Central memory CD8-positive, alpha-beta T cell (primary cell): ENCODE measurements around the gene ARMC2.
A peak's percentile ranks its signal among the peaks of the same experiment; 100 is the strongest.
"Not testable (repeated sequence)": the region's sequence is repeated elsewhere in the genome, so short reads cannot be mapped to it uniquely, and the experiment has no call there.

Source experiments
- ATAC-seq: fragments of 150-1000 bp; cut with Tn5 transposase; replicated peaks from 2 replicates; pipeline ENCODE4 v1.10.0; 2022; ENCODE audit warnings: mild to moderate bottlenecking, moderate FRiP score, moderate number of reproducible peaks; ENCODE audit not compliant: poor library complexity, severe bottlenecking; ENCODE audit errors: extremely low read depth
- DNase-seq, 2 donors: peaks; one replicate each; pipeline ENCODE4 v3.0.0; 2021; ENCODE audit warnings: low spot score in 2 of 2
- H3K27ac Mint-ChIP-seq: one replicate; pipeline ENCODE4 v1.8.0; 2022; ENCODE audit warnings: low read depth, mild to moderate bottlenecking, moderate library complexity, mixed read lengths
- H3K27me3 Mint-ChIP-seq: one replicate; pipeline ENCODE4 v1.8.0; 2022; ENCODE audit warnings: mixed read lengths
- H3K36me3 Mint-ChIP-seq: one replicate; pipeline ENCODE4 v1.8.0; 2022; ENCODE audit warnings: mild to moderate bottlenecking, moderate library complexity, mixed read lengths; ENCODE audit not compliant: insufficient read depth
- H3K4me1 Mint-ChIP-seq: one replicate; pipeline ENCODE4 v1.8.0; 2022; ENCODE audit warnings: mixed read lengths
- H3K4me3 Mint-ChIP-seq: one replicate; pipeline ENCODE4 v1.8.0; 2022; ENCODE audit warnings: mild to moderate bottlenecking, moderate library complexity, mixed read lengths
- H3K9me3 Mint-ChIP-seq: one replicate; pipeline ENCODE4 v1.8.0; 2022; ENCODE audit warnings: mixed read lengths

Gene ARMC2

DNA sequence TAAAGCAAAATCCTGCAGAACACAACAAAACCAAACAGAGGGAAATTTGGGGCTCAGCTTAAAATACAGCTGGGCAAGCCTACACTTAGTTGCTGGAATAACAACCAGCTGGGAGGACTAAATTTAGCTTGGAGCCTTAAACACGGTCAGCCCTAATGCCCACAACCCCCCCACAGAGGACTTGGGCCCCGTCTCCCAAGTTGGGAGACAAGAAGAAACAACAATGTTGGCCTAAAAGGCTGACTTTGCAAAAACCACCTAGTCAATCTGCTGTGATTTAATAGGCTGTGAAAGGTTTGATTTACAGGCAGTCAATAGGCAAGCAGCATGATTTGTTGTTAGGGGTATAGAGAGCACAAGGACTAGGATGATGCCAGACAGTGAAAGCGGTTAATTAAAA, 40.3 kb upstream of the ARMC2 start:
- Mint-ChIP-seq H3K4me3 (no peak overlapping the region), H3K27ac (no peak overlapping the region), H3K27me3 (no peaks in the 10 kb centered on the region), H3K36me3 (no peaks in the 10 kb centered on the region), H3K9me3 (no peaks in the 10 kb centered on the region), H3K4me1 (peaks cover 12% of the 10 kb centered on the region)
- ATAC-seq (no peak), DNase-seq (no peak)

DNA sequence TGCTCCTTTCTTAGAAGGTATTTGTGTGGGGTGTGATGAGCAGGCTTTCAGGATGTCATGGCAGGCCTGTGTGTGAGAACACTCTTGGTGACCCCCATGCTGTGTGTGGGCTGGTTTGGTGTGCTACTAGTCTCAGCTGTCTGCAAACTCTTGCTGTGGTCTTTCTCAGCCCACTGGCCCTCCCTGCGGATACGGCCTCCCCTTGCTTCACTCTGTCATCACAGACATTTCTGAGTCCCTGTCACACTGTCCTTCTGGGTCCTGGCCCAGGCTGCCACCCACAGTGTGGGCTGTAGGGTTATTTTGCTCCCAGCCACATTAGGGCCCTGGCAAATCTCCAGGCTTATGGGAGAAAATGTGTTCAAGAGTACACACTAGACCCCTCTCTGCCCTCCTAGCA, 39.0 kb upstream of the ARMC2 start:
- Mint-ChIP-seq H3K27me3 (no peaks in the 10 kb centered on the region), H3K27ac (no peak overlapping the region), H3K4me3 (no peak overlapping the region), H3K9me3 (no peaks in the 10 kb centered on the region), H3K4me1 (peaks cover 12% of the 10 kb centered on the region), H3K36me3 (no peaks in the 10 kb centered on the region)
- no peak for ATAC-seq
- DNase-seq = no peak

DNA sequence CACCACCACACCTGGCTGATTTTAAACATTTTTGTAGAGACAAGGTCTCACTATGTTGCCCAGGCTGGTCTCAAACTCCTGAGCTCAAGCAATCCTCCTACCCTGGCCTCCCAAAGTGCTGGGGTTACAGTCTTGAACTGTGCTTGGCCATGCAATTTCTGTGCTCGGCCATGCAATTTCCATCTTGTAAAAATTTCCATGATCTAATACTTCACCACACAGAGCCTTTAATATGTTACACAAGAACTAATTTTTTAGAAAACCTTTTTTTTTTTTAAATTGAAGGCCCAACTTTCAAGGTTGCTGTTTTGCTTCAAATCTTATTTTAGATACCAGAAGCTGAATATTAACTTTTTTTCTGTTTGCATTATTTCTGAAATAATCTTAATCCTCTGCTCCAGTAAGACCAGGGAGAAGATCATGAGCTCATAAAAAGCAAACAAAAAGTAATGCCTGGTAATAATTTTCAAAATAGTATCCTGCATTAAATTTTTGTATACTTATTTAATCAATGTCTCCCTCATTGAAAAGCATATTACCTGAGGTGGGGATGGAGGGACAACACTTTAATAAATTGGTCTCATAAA, 38.1 kb upstream of the ARMC2 start:
- Mint-ChIP-seq H3K4me3 (no peak overlapping the region), H3K4me1 (peaks cover 9% of the 10 kb centered on the region)
- ATAC-seq = no peak

GRCh38 chr6:108811490-108811889, 36.7 kb upstream of the ARMC2 start:
- no peak overlapping the region for H3K27ac Mint-ChIP-seq
- H3K9me3 Mint-ChIP-seq = no peaks in the 10 kb centered on the region
- no peak overlapping the region for H3K4me3 Mint-ChIP-seq
- no peaks in the 10 kb centered on the region for H3K4me1 Mint-ChIP-seq
- H3K36me3 Mint-ChIP-seq = no peaks in the 10 kb centered on the region
- no peak for ATAC-seq
- H3K27me3 Mint-ChIP-seq = peaks cover 3% of the 10 kb centered on the region
- no peak for DNase-seq

More for the DNA sequence above, 38.1 kb upstream of the ARMC2 start:
- DNase-seq = no peak
- no peaks in the 10 kb centered on the region for H3K27me3 Mint-ChIP-seq
- no peak overlapping the region for H3K27ac Mint-ChIP-seq
- H3K36me3 Mint-ChIP-seq = no peaks in the 10 kb centered on the region
- H3K9me3 Mint-ChIP-seq = no peaks in the 10 kb centered on the region

DNA sequence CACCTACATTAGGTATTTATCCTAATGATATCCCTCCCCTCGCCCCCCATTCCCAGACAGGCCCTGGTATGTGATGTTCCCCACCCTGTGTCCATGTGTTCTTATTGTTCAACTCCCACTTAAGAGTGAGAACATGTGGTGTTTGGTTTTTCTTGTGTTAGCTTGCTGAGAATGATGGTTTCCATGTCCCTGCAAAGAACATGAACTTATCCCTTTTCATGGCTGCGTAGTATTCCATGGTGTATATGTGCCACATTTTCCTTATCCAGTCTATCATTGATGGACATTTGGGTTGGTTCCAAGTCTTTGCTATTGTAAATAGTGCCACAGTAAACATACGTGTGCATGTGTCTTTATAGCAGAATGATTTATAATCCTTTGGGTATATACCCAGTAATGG, 35.0 kb upstream of the ARMC2 start:
- not testable (repeated sequence) for H3K4me3 Mint-ChIP-seq, H3K4me1 Mint-ChIP-seq, DNase-seq, H3K36me3 Mint-ChIP-seq, H3K9me3 Mint-ChIP-seq, ATAC-seq, H3K27ac Mint-ChIP-seq
- peaks cover 15% of the 10 kb centered on the region for H3K27me3 Mint-ChIP-seq

DNA sequence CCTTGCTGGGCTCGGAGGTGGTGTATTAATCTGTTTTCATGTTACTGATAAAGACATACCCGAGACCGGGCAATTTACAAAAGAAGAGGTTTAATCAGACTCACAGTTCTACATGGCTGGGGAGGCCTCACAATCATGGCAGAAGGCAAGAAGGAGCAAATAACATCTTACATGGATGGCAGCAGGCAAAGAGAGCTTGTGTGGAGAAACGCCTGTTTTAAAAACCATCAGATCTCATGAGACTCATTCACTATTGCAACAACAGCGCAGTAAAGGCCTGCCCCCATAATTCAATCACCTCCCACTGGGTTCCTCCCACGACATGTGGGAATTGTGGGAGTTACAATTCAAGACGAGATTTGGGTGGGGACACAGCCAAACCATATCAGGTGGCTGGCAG, 30.9 kb upstream of the ARMC2 start:
- not testable (repeated sequence) for H3K36me3 Mint-ChIP-seq, DNase-seq, ATAC-seq, H3K4me3 Mint-ChIP-seq, H3K4me1 Mint-ChIP-seq, H3K27ac Mint-ChIP-seq
- peaks cover 16% of the 10 kb centered on the region for H3K9me3 Mint-ChIP-seq
- peaks cover 15% of the 10 kb centered on the region for H3K27me3 Mint-ChIP-seq

GRCh38 chr6:108820006-108820405, 28.2 kb upstream of the ARMC2 start:
- Mint-ChIP-seq H3K36me3 (no peaks in the 10 kb centered on the region), H3K27me3 (peaks cover 15% of the 10 kb centered on the region), H3K9me3 (peaks cover 16% of the 10 kb centered on the region), H3K4me3 (no peak overlapping the region), H3K27ac (no peak overlapping the region), H3K4me1 (no peaks in the 10 kb centered on the region)
- DNase-seq (no peak), ATAC-seq (no peak)

GRCh38 chr6:108822401-108822800, 25.8 kb upstream of the ARMC2 start:
- no peak for ATAC-seq
- Mint-ChIP-seq H3K4me1 (no peaks in the 10 kb centered on the region), H3K27me3 (peaks cover 3% of the 10 kb centered on the region), H3K27ac (no peak overlapping the region), H3K36me3 (no peaks in the 10 kb centered on the region), H3K4me3 (no peak overlapping the region), H3K9me3 (peaks cover 11% of the 10 kb centered on the region)
- DNase-seq = no peak

DNA sequence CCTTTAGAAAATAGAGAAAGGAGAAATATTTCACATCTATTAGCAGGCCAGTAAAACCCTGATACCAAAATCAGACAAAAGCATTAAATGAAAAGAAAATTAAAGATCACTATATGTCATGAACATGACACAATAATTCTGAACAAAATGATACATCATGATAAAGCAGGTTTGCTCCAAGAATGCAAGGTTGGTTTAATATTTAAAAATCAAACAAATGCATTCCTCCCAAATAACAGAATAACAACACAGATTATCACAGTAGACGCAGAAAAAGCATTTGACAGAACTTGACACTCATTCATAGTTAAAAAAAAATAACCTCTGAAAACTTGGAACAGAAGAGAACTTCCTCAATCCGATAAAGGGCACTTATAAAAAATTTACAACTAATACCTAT, 22.9 kb upstream of the ARMC2 start:
- peaks cover 5% of the 10 kb centered on the region for H3K9me3 Mint-ChIP-seq
- no peak overlapping the region for H3K4me3 Mint-ChIP-seq
- ATAC-seq (no peak), DNase-seq (no peak)
- no peak overlapping the region for H3K27ac Mint-ChIP-seq
- H3K4me1 Mint-ChIP-seq = no peaks in the 10 kb centered on the region
- no peaks in the 10 kb centered on the region for H3K36me3 Mint-ChIP-seq
- no peaks in the 10 kb centered on the region for H3K27me3 Mint-ChIP-seq

GRCh38 chr6:108831104-108831503, 17.1 kb upstream of the ARMC2 start:
- Mint-ChIP-seq H3K27me3 (no peaks in the 10 kb centered on the region), H3K27ac (no peak overlapping the region), H3K9me3 (peaks cover 5% of the 10 kb centered on the region), H3K4me1 (peaks cover 9% of the 10 kb centered on the region), H3K36me3 (no peaks in the 10 kb centered on the region), H3K4me3 (no peak overlapping the region)
- DNase-seq = no peak
- ATAC-seq = no peak

- no peak for DNase-seq
- H3K9me3 Mint-ChIP-seq = no peaks in the 10 kb centered on the region
- no peaks in the 10 kb centered on the region for H3K36me3 Mint-ChIP-seq
- no peak overlapping the region for H3K4me3 Mint-ChIP-seq
- no peak overlapping the region for H3K27ac Mint-ChIP-seq
- H3K4me1 Mint-ChIP-seq = peaks cover 25% of the 10 kb centered on the region
- ATAC-seq = no peak
- H3K27me3 Mint-ChIP-seq = no peaks in the 10 kb centered on the region
These were observed 15.5 kb upstream of the ARMC2 start for GRCh38 chr6:108832738-108833137.

- Mint-ChIP-seq H3K27me3 (no peaks in the 10 kb centered on the region), H3K36me3 (peaks cover 3% of the 10 kb centered on the region), H3K4me3 (no peak overlapping the region), H3K4me1 (peaks cover 37% of the 10 kb centered on the region), H3K9me3 (no peaks in the 10 kb centered on the region), H3K27ac (no peak overlapping the region)
- ATAC-seq (peak; percentile 88), DNase-seq (peak; percentile 69 to 74)
These were observed 12.9 kb upstream of the ARMC2 start for GRCh38 chr6:108835218-108835850.

DNA sequence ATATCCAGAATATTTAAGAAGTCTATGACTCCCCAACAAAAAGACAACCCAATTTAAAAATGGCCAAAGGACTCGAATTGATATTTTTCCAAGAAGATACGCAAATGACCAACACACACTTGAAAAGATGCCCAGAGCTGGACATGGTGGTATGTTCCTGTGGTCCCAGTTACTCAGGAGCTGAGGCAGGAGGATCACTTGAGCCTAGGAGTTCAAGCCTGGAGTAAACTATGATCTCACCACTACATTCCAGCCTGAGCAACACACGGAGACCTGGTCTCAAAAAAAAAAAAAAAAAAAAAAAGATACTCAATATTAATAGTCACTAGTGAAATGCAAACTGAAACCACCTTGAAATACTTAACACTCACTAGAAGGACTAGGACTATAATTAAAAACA, 12.2 kb upstream of the ARMC2 start:
- Mint-ChIP-seq H3K27ac (no peak overlapping the region), H3K36me3 (peaks cover 3% of the 10 kb centered on the region), H3K4me1 (peaks cover 37% of the 10 kb centered on the region), H3K27me3 (no peaks in the 10 kb centered on the region), H3K9me3 (no peaks in the 10 kb centered on the region), H3K4me3 (no peak overlapping the region)
- DNase-seq (no peak), ATAC-seq (no peak)
